ENCODE data around the gene YWHAQ. TPM values are rescaled to one million over a fixed set of nuclear protein-coding genes. Genes with fewer than 3 reads are reported as not detected.

YWHAQ gene
- total RNA-seq, 1 experiment from 2014 or later: 307 TPM

DNA sequence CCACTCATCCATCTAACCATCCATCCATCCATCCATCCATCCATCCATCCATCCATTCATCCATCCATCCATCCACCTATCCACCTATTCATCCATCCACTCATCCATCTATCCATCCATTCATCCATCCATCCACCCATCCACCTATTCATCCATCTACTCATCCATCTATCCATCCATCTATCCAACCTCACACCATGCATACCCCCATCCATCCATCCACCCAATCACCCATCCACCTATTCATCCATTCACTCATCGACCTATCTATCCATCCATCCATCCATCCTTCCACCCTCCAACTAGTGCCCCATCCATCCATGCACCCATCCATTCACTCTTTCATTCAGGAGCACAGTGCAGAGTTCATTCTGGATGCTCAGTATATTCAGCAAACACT lies 21.5 kb upstream of the YWHAQ start:
- Mint-ChIP-seq H3K4me3 (ENCODE audit: low read depth, unreplicated experiment) (no peak overlapping the region), H3K4me1 (ENCODE audit: low read depth, unreplicated experiment) (no peaks in the 10 kb centered on the region), H3K9me3 (ENCODE audit: low read depth, unreplicated experiment) (no peaks in the 10 kb centered on the region), H3K27me3 (ENCODE audit: unreplicated experiment) (peaks cover 56% of the 10 kb centered on the region), H3K36me3 (ENCODE audit: insufficient read depth, unreplicated experiment) (no peaks in the 10 kb centered on the region), H3K27ac (ENCODE audit: unreplicated experiment) (no peak overlapping the region)
- DNase-seq: no peak
- CTCF ChIA-PET: no interaction called here
- intact Hi-C loops (cut with micrococcal nuclease; ENCODE audit: unreplicated experiment): no loop called here
- TF ChIP-seq, protein P1, sequence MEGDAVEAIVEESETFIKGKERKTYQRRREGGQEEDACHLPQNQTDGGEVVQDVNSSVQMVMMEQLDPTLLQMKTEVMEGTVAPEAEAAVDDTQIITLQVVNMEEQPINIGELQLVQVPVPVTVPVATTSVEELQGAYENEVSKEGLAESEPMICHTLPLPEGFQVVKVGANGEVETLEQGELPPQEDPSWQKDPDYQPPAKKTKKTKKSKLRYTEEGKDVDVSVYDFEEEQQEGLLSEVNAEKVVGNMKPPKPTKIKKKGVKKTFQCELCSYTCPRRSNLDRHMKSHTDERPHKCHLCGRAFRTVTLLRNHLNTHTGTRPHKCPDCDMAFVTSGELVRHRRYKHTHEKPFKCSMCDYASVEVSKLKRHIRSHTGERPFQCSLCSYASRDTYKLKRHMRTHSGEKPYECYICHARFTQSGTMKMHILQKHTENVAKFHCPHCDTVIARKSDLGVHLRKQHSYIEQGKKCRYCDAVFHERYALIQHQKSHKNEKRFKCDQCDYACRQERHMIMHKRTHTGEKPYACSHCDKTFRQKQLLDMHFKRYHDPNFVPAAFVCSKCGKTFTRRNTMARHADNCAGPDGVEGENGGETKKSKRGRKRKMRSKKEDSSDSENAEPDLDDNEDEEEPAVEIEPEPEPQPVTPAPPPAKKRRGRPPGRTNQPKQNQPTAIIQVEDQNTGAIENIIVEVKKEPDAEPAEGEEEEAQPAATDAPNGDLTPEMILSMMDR (IDR thresholded peaks at IDR 0.05; ENCODE audit: unreplicated experiment): no peak
- BruUV-seq (replicated peaks): no TSS peak

DNA sequence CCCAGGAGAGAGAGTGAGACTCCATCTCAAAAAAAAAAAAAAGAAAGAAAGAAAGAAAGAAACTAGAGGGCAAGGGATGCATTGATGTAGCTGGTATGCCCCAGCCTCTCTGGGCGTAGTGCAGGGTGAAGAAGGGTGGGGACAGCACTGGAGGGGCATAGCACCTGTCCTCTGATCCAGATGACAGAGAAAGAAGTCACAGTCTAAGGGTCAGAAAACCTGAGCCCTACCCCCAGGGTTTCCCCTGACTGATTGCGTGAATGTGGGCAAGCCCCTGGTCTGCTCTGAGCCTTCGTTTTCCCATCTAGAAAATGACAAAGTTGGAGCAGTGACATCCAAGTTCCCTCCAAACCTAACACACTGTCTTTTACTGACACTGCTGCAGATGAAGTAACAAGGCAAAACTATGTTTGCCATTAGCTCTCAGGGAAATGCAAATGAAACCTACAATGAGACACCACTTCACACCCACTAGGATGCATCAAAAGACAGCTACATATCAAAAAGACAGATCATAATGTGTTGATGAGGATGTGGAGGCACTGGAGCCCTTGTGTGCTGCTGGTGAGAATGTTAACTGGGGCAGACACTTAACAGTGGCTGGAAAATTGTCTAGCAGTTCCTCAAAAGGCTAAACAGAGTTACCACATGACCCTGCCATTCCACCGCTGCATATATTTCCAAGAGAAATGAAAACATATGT lies 19.5 kb upstream of the YWHAQ start:
- Mint-ChIP-seq H3K36me3 (ENCODE audit: insufficient read depth, unreplicated experiment) (peaks cover under 1% of the 10 kb centered on the region), H3K4me3 (ENCODE audit: low read depth, unreplicated experiment) (no peak overlapping the region), H3K27me3 (ENCODE audit: unreplicated experiment) (peaks cover 56% of the 10 kb centered on the region), H3K4me1 (ENCODE audit: low read depth, unreplicated experiment) (peaks cover 3% of the 10 kb centered on the region), H3K27ac (ENCODE audit: unreplicated experiment) (no peak overlapping the region), H3K9me3 (ENCODE audit: low read depth, unreplicated experiment) (no peaks in the 10 kb centered on the region)
- no TSS peak for BruUV-seq (replicated peaks)
- TF ChIP-seq, protein P1 (IDR thresholded peaks at IDR 0.05; ENCODE audit: unreplicated experiment): no peak
- intact Hi-C loops (cut with micrococcal nuclease; ENCODE audit: unreplicated experiment): no loop called here
- no peak for DNase-seq
- CTCF ChIA-PET: no interaction called here

DNA sequence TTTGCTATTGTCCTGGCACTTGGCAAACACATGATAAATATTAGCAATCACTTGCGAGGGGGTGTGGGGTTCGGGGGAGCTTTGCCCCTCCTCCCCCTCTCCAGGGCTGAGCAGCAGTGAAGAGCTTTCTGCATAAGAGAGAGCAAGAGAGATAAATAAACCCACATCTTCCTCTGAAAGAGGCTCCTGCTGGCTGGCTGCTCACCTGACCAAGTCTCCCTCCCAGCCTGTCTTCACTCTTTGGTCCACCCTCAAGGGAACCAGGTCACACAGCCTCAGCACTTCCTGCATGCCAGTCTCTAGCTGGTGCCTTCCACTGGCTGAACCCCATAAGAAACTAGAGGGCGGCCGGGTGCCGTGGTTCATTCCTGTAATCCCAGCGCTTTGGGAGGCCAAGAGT lies 18.5 kb upstream of the YWHAQ start:
- H3K4me3 Mint-ChIP-seq (ENCODE audit: low read depth, unreplicated experiment): no peak overlapping the region
- H3K27me3 Mint-ChIP-seq (ENCODE audit: unreplicated experiment): peaks cover 46% of the 10 kb centered on the region
- TF ChIP-seq, protein P1 (IDR thresholded peaks at IDR 0.05; ENCODE audit: unreplicated experiment): no peak
- intact Hi-C loops (cut with micrococcal nuclease; ENCODE audit: unreplicated experiment): no loop called here
- no peak for DNase-seq
- CTCF ChIA-PET: no interaction called here
- H3K4me1 Mint-ChIP-seq (ENCODE audit: low read depth, unreplicated experiment): peaks cover 13% of the 10 kb centered on the region
- no TSS peak for BruUV-seq (replicated peaks)
- no peaks in the 10 kb centered on the region for H3K9me3 Mint-ChIP-seq (ENCODE audit: low read depth, unreplicated experiment)
- H3K27ac Mint-ChIP-seq (ENCODE audit: unreplicated experiment): no peak overlapping the region
- peaks cover 10% of the 10 kb centered on the region for H3K36me3 Mint-ChIP-seq (ENCODE audit: insufficient read depth, unreplicated experiment)

DNA sequence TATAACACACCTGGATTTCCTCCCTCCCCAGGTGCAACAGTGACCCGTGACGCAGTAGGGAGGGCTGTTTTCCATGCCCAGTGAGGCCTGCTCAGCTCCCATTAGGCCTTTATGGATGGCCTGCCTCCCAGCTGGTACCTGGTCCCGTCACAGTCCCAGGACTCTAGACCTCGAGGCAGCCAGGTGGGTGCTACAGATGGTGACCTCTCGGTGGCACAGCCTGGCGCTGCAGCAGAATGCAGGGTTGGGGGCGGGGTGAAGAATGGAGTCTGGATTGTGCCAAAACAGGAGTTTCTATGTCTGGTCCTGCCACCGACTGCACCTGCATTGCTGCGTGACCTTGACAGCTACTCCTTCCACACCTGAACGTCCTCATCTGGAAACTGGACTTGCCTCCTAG lies 18.0 kb upstream of the YWHAQ start:
- no TSS peak for BruUV-seq (replicated peaks)
- H3K4me1 Mint-ChIP-seq (ENCODE audit: low read depth, unreplicated experiment): peaks cover 17% of the 10 kb centered on the region
- intact Hi-C loops (cut with micrococcal nuclease; ENCODE audit: unreplicated experiment): no loop called here
- H3K27me3 Mint-ChIP-seq (ENCODE audit: unreplicated experiment): peaks cover 42% of the 10 kb centered on the region
- H3K9me3 Mint-ChIP-seq (ENCODE audit: low read depth, unreplicated experiment): no peaks in the 10 kb centered on the region
- DNase-seq: no peak
- CTCF ChIA-PET: no interaction called here
- peaks cover 10% of the 10 kb centered on the region for H3K36me3 Mint-ChIP-seq (ENCODE audit: insufficient read depth, unreplicated experiment)
- TF ChIP-seq, protein P1 (IDR thresholded peaks at IDR 0.05; ENCODE audit: unreplicated experiment): no peak
- no peak overlapping the region for H3K4me3 Mint-ChIP-seq (ENCODE audit: low read depth, unreplicated experiment)
- H3K27ac Mint-ChIP-seq (ENCODE audit: unreplicated experiment): no peak overlapping the region
